Ovary (tissue), 3 donors: ENCODE measurements around the gene TCF25.

Experiments used
- CTCF ChIP-seq, 3 donors: fragments of 450-650 bp in 2 of 3; fragments of 200-600 bp in 1 of 3; IDR thresholded peaks; one replicate each; pipeline versions ENCODE4 v1.5.1 to v1.8.0; 2016 to 2022; ENCODE audit warnings: antibody characterized with exemption in 3 of 3, mild to moderate bottlenecking in 1 of 3
- POLR2A ChIP-seq: fragments of 450-650 bp; IDR thresholded peaks from one replicate; pipeline ENCODE4 v1.6.1; 2017; ENCODE audit warnings: antibody characterized with exemption, mild to moderate bottlenecking, moderate library complexity
- donor health status: DM: no; HTN: no; CAD: no.

- no peak for TF ChIP-seq CTCF (IDR thresholded peaks at IDR 0.05)
- no peak for TF ChIP-seq POLR2A
Observed at GRCh38 chr16:89895482-89896250, 22.3 kb downstream of the TCF25 start.
